ENCODE data around the gene CHID1. TPM values are rescaled to one million over a fixed set of nuclear protein-coding genes. Genes with fewer than 3 reads are reported as not detected.
A peak's percentile ranks its signal among the peaks of the same experiment; 100 is the strongest.

CHID1 gene
- total and polyA plus RNA-seq, 9 of the 15 experiments (the other 6 are each of a cell fraction or from before 2014, with no cell fraction given) = 15.1 to 108 (median 39.8) TPM

- H3K27me3 ChIP-seq (ENCODE audit: control insufficient read depth in 2 of 2, insufficient read depth in 2 of 2, low read length in 2 of 2) = no peaks in the 10 kb centered on the region
- WGBS (ENCODE audit: insufficient coverage, low coverage, missing lambda C conversion rate) = 85% methylated on average over 5 of the region's 12 CpGs
- intact Hi-C loops (cut with micrococcal nuclease) (no loop called here), in situ Hi-C loops (cut with MboI) (no loop called here)
- no peak for ATAC-seq
- H3K9me1 ChIP-seq (ENCODE audit: control insufficient read depth, insufficient read depth, low read length) = peaks cover 5% of the 10 kb centered on the region
- no TSS peak for BruUV-seq (replicated peaks)
- H3K4me1 ChIP-seq (replicated peaks in 1 of 2; ENCODE audit: control insufficient read depth in 2 of 2, insufficient read depth in 2 of 2, low read length in 2 of 2) = peaks cover 14 to 97% of the 10 kb centered on the region in 2 experiments
- H2AFZ ChIP-seq (ENCODE audit: low read depth, low read length) = no peak overlapping the region
- no peak for DNase-seq (ENCODE audit: extremely low read depth in 1 of 4, low spot score in 3 of 4)
- H3K4me3 ChIP-seq = no peak overlapping the region
- ChIA-PET POLR2A (interaction anchor here (0.7 kb wide), 1 partner anchor 20 kb away, joined by 6 read pairs; the partner anchor contains the start of genes POLR2L and TSPAN4), CTCF (ENCODE audit: low intra/inter-chr PET ratio) (no interaction called here)
- FAIRE-seq = no peak
- no peak overlapping the region for H3K4me2 ChIP-seq (ENCODE audit: insufficient read depth, low read length)
- H3K36me3 ChIP-seq (ENCODE audit: control insufficient read depth, insufficient read depth, low read length) = peaks cover 5% of the 10 kb centered on the region; the same call in 1 of the 3 replicates
- H3K9me3 ChIP-seq (replicated peaks; ENCODE audit: control insufficient read depth, insufficient read depth, low read depth, low read length) = no peaks in the 10 kb centered on the region
- no peak overlapping the region for H3K27ac ChIP-seq (ENCODE audit: extremely low read depth, low read depth, low read length)
- H4K20me1 ChIP-seq (replicated peaks; ENCODE audit: control insufficient read depth, insufficient read depth, low read length) = peaks cover 20% of the 10 kb centered on the region
- TF ChIP-seq POLR2AphosphoS5 (IDR thresholded peaks at IDR 0.05; ENCODE audit: control insufficient read depth, insufficient read depth, low read depth, low read length) = no peak
- no peak for TF ChIP-seq PTBP1 (IDR thresholded peaks at IDR 0.05; ENCODE audit: low read depth, low read length)
- TF ChIP-seq POLR2G (IDR thresholded peaks at IDR 0.05; ENCODE audit: low read depth, low read length) = peak; percentile 49
- no peaks in the 10 kb centered on the region for H3K79me2 ChIP-seq (ENCODE audit: control insufficient read depth, insufficient read depth, low read length)
- H3K9ac ChIP-seq (ENCODE audit: insufficient read depth in 1 of 2, low read depth in 2 of 2, low read length in 2 of 2) = peak overlapping the region in 1 of 2 experiments; percentile 33; a peak in 2 of 4 replicates
These were observed 48.0 kb downstream of the CHID1 start for GRCh38 chr11:862696-863022.

GRCh38 chr11:862081-862661, 48.4 kb downstream of the CHID1 start:
- H3K27ac ChIP-seq (ENCODE audit: extremely low read depth, low read depth, low read length) = no peak overlapping the region
- H4K20me1 ChIP-seq (replicated peaks; ENCODE audit: control insufficient read depth, insufficient read depth, low read length) = peaks cover 20% of the 10 kb centered on the region
- H3K36me3 ChIP-seq (ENCODE audit: control insufficient read depth, insufficient read depth, low read length) = peaks cover 5% of the 10 kb centered on the region; the same call in 1 of the 3 replicates
- H3K9me3 ChIP-seq (replicated peaks; ENCODE audit: control insufficient read depth, insufficient read depth, low read depth, low read length) = no peaks in the 10 kb centered on the region
- POLR2A ChIA-PET = interaction anchor here (0.7 to 1.1 kb wide), 2 partner anchors 14 to 20 kb away, joined by 4 to 6 read pairs; partner anchors contain the start of genes POLR2L and TSPAN4
- ATAC-seq (peak; percentile 87), DNase-seq (ENCODE audit: extremely low read depth in 1 of 4, low spot score in 3 of 4) (peak; percentile 84 to 88 (median 85)), FAIRE-seq (peak; percentile 90)
- H2AFZ ChIP-seq (ENCODE audit: low read depth, low read length) = no peak overlapping the region
- H3K79me2 ChIP-seq (ENCODE audit: control insufficient read depth, insufficient read depth, low read length) = no peaks in the 10 kb centered on the region
- 28% methylated on average over 17 of the region's 20 CpGs for WGBS (ENCODE audit: insufficient coverage, low coverage, missing lambda C conversion rate)
- in situ Hi-C loops (cut with MboI) = no loop called here
- H3K27me3 ChIP-seq (ENCODE audit: control insufficient read depth in 2 of 2, insufficient read depth in 2 of 2, low read length in 2 of 2) = no peaks in the 10 kb centered on the region
- peak overlapping the region; percentile 27 for H3K4me2 ChIP-seq (ENCODE audit: insufficient read depth, low read length)
- CTCF ChIA-PET (ENCODE audit: low intra/inter-chr PET ratio) = no interaction called here
- H3K9me1 ChIP-seq (ENCODE audit: control insufficient read depth, insufficient read depth, low read length) = peaks cover 5% of the 10 kb centered on the region
- no TSS peak for BruUV-seq (replicated peaks)
- intact Hi-C loops (cut with micrococcal nuclease) = no loop called here
- H3K4me1 ChIP-seq (replicated peaks in 1 of 2; ENCODE audit: control insufficient read depth in 2 of 2, insufficient read depth in 2 of 2, low read length in 2 of 2) = peaks cover 14 to 95% of the 10 kb centered on the region in 2 experiments
- H3K4me3 ChIP-seq = no peak overlapping the region
- peak overlapping the region in 1 of 2 experiments; percentile 33; a peak in 2 of 4 replicates for H3K9ac ChIP-seq (ENCODE audit: insufficient read depth in 1 of 2, low read depth in 2 of 2, low read length in 2 of 2)
- TF ChIP-seq MYC (IDR thresholded peaks at IDR 0.05; ENCODE audit: low read depth, low read length) = no peak
- 0 out of 2 replicates have a peak, but pooled peaks have one; percentile 31 for TF ChIP-seq MYC (CRISPR knock-in tag; IDR thresholded peaks at IDR 0.05; ENCODE audit: borderline replicate concordance, low read depth)
- no peak for TF ChIP-seq ZNF311 (CRISPR knock-in tag; IDR thresholded peaks at IDR 0.05)
- TF ChIP-seq SIN3B (IDR thresholded peaks at IDR 0.05; ENCODE audit: low read depth) = 0 out of 2 replicates have a peak, but pooled peaks have one; percentile 11
- TF ChIP-seq RBM22 (IDR thresholded peaks at IDR 0.05; ENCODE audit: low read depth, low read length, poor library complexity, severe bottlenecking) = peak; percentile 68
- TF ChIP-seq ZNF146 (CRISPR knock-in tag; IDR thresholded peaks at IDR 0.05; ENCODE audit: unreplicated experiment) = no peak
- TF ChIP-seq POLR2G (IDR thresholded peaks at IDR 0.05; ENCODE audit: low read depth, low read length) = peak; percentile 76
- peak; percentile 97 for TF ChIP-seq NFIC (IDR thresholded peaks at IDR 0.05)
- peak; percentile 93 for TF ChIP-seq KLF1 (tag; IDR thresholded peaks at IDR 0.05)
- 0 out of 2 replicates have a peak, but pooled peaks have one; percentile 9 for TF ChIP-seq PTBP1 (IDR thresholded peaks at IDR 0.05; ENCODE audit: low read depth, low read length)
- peak; percentile 17 for TF ChIP-seq HMGN3 (IDR thresholded peaks at IDR 0.05; ENCODE audit: borderline replicate concordance, extremely low read depth, insufficient read length, low read depth, low read length)
- peak in 1 of 2 experiments; percentile 16; a peak in 1 of 4 replicates for TF ChIP-seq NONO (IDR thresholded peaks at IDR 0.05; ENCODE audit: low read depth in 2 of 2, low read length in 1 of 2)
- TF ChIP-seq NRF1 (conservative IDR thresholded peaks at IDR 0.05 in 1 of 2, IDR thresholded peaks at IDR 0.05 in 1 of 2) = peak; percentile 66 to 73
- TF ChIP-seq RBFOX2 (IDR thresholded peaks at IDR 0.05; ENCODE audit: low read depth, low read length) = peak; percentile 32; the same call in 1 of the 2 replicates
